ENCODE measurements around the gene TNK2. TPM values are rescaled to one million over a fixed set of nuclear protein-coding genes. Genes with fewer than 3 reads are reported as not detected.
"Not testable (repeated sequence)": the region's sequence is repeated elsewhere in the genome, so short reads cannot be mapped to it uniquely, and the experiment has no call there.

Gene TNK2
- total and polyA plus RNA-seq, 7 donors: 37.1 to 322 (median 67.1) TPM

GRCh38 chr3:195820901-195821300 is 87.5 kb downstream of the TNK2 start:
- Histone ChIP-seq H3K27ac (no peak overlapping the region), H3K9me3 (no peaks in the 10 kb centered on the region), H3K36me3 (ENCODE audit: insufficient read depth in 1 of 2, low read depth in 1 of 2) (no peaks in the 10 kb centered on the region), H3K27me3 (ENCODE audit: insufficient read depth in 3 of 3, low read length in 2 of 3) (no peaks in the 10 kb centered on the region), H3K4me3 (no peak overlapping the region), H3K4me1 (no peaks in the 10 kb centered on the region)
- intact Hi-C loops (cut with DNase I): no loop called here
- no peak for TF ChIP-seq CTCF (IDR thresholded peaks at IDR 0.05)
- WGBS, 3 donors: 80 to 93% (median 86%) methylated on average over 5 of the region's 5 CpGs
- no peak for DNase-seq
- ATAC-seq: no peak

- TF ChIP-seq CTCF (IDR thresholded peaks at IDR 0.05): no peak
- Histone ChIP-seq H3K4me1 (no peaks in the 10 kb centered on the region), H3K27ac (no peak overlapping the region), H3K9me3 (no peaks in the 10 kb centered on the region), H3K4me3 (no peak overlapping the region), H3K36me3 (ENCODE audit: insufficient read depth in 1 of 2, low read depth in 1 of 2) (no peaks in the 10 kb centered on the region), H3K27me3 (ENCODE audit: insufficient read depth in 3 of 3, low read length in 2 of 3) (no peaks in the 10 kb centered on the region)
- 19 to 43% (median 33%) methylated on average over 8 of the region's 8 CpGs for WGBS, 3 donors
- ATAC-seq (peak in 1 of 4 donors; percentile 34), DNase-seq (no peak)
- intact Hi-C loops (cut with DNase I): no loop called here
Observed at GRCh38 chr3:195820186-195820585, 88.2 kb downstream of the TNK2 start.

- H3K4me3 ChIP-seq: no peak overlapping the region
- H3K27me3 ChIP-seq (ENCODE audit: insufficient read depth in 3 of 3, low read length in 2 of 3): no peaks in the 10 kb centered on the region
- TF ChIP-seq CTCF (IDR thresholded peaks at IDR 0.05): no peak
- intact Hi-C loops (cut with DNase I): no loop called here
- 88 to 89% (median 89%) methylated on average over 21 of the region's 21 CpGs for WGBS, 3 donors
- no peaks in the 10 kb centered on the region for H3K4me1 ChIP-seq
- no peak for DNase-seq
- no peak overlapping the region for H3K27ac ChIP-seq
- no peak for ATAC-seq
- no peaks in the 10 kb centered on the region for H3K36me3 ChIP-seq (ENCODE audit: insufficient read depth in 1 of 2, low read depth in 1 of 2)
- H3K9me3 ChIP-seq: no peaks in the 10 kb centered on the region
Observed at GRCh38 chr3:195818301-195818700, 90.0 kb downstream of the TNK2 start.

GRCh38 chr3:195817578-195818135 is 90.7 kb downstream of the TNK2 start:
- intact Hi-C loops (cut with DNase I): no loop called here
- Histone ChIP-seq H3K4me3 (no peak overlapping the region), H3K9me3 (no peaks in the 10 kb centered on the region), H3K4me1 (no peaks in the 10 kb centered on the region), H3K27me3 (ENCODE audit: insufficient read depth in 3 of 3, low read length in 2 of 3) (peaks cover 0 to under 1% (median 0%) of the 10 kb centered on the region in 3 donors), H3K36me3 (ENCODE audit: insufficient read depth in 1 of 2, low read depth in 1 of 2) (no peaks in the 10 kb centered on the region), H3K27ac (no peak overlapping the region)
- DNase-seq (no peak), ATAC-seq (no peak)
- TF ChIP-seq CTCF (IDR thresholded peaks at IDR 0.05): no peak
- 83 to 87% (median 84%) methylated on average over 17 of the region's 17 CpGs for WGBS, 3 donors

- H3K4me3 ChIP-seq; DNase-seq; intact Hi-C loops (cut with DNase I); H3K36me3 ChIP-seq (ENCODE audit: insufficient read depth in 1 of 2, low read depth in 1 of 2); H3K27ac ChIP-seq; ATAC-seq; H3K9me3 ChIP-seq; H3K4me1 ChIP-seq; H3K27me3 ChIP-seq (ENCODE audit: insufficient read depth in 3 of 3, low read length in 2 of 3): not testable (repeated sequence)
- 94 to 97% (median 96%) methylated on average over 22 of the region's 23 CpGs for WGBS, 3 donors
Observed at GRCh38 chr3:195816276-195816913, 92.0 kb downstream of the TNK2 start.

Data from psoas muscle (tissue), 8 donors.